Measurements from ENCODE around the gene SP5. TPM values are rescaled to one million over a fixed set of nuclear protein-coding genes. Genes with fewer than 3 reads are reported as not detected.
A peak's percentile ranks its signal among the peaks of the same experiment; 100 is the strongest.

Gene SP5
- total RNA-seq, 1 donor from 2014 or later: not detected

DNA sequence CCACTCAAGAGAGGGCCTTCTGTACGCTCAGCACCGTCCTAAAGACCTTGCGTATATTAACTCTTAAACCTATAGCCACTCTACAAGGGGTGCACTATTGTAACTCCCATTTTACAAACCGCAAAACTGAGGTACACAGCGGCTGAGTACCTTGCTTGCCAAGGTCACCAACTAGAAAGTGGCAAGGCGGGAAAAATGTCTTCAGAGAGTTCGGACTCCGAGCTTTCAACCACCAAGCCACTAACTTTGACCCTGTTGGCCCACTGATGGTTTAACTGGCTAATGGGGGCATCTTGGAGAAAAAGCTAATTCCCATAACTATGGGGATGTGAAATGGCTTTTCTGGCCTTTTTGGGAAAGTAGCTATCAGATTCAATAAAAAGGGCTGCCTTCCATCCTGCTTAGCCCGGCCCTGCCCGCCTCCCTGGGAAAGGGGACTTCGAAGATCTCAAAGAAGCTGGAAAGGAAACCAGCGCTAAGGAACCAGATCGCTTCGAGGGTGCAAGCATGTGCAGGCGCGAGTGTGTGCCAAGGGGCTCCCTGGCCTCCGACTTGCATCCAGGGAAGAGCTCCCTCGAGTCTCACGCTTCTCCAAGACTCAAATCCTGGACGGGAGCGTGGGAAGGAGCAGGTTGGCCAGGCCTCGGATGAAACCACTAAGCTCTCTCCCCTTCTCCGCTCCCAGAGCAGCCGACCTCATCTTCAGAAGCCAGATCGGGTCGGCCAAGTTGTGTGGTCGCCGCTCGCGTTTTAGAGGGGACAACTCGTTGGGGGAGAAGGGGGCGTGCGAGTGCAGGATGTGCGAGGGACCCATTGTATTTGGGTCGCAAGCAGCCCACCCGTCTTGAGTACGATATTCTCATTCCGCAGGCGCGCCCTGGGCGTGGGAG, 2.2 kb upstream of the SP5 start:
- FAIRE-seq: no peak
- H3K36me3 ChIP-seq (ENCODE audit: control insufficient read depth, insufficient read depth, low read length): no peaks in the 10 kb centered on the region
- H3K4me3 ChIP-seq (ENCODE audit: low read depth, low read length): no peak overlapping the region
- peaks cover 48% of the 10 kb centered on the region for H3K27me3 ChIP-seq (ENCODE audit: control insufficient read depth, insufficient read depth, low read length)
- TF ChIP-seq, protein P1, sequence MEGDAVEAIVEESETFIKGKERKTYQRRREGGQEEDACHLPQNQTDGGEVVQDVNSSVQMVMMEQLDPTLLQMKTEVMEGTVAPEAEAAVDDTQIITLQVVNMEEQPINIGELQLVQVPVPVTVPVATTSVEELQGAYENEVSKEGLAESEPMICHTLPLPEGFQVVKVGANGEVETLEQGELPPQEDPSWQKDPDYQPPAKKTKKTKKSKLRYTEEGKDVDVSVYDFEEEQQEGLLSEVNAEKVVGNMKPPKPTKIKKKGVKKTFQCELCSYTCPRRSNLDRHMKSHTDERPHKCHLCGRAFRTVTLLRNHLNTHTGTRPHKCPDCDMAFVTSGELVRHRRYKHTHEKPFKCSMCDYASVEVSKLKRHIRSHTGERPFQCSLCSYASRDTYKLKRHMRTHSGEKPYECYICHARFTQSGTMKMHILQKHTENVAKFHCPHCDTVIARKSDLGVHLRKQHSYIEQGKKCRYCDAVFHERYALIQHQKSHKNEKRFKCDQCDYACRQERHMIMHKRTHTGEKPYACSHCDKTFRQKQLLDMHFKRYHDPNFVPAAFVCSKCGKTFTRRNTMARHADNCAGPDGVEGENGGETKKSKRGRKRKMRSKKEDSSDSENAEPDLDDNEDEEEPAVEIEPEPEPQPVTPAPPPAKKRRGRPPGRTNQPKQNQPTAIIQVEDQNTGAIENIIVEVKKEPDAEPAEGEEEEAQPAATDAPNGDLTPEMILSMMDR (IDR thresholded peaks at IDR 0.05; ENCODE audit: insufficient read depth, low read length, severe bottlenecking): no peak
- DNase-seq (ENCODE audit: low read depth): no peak

DNA sequence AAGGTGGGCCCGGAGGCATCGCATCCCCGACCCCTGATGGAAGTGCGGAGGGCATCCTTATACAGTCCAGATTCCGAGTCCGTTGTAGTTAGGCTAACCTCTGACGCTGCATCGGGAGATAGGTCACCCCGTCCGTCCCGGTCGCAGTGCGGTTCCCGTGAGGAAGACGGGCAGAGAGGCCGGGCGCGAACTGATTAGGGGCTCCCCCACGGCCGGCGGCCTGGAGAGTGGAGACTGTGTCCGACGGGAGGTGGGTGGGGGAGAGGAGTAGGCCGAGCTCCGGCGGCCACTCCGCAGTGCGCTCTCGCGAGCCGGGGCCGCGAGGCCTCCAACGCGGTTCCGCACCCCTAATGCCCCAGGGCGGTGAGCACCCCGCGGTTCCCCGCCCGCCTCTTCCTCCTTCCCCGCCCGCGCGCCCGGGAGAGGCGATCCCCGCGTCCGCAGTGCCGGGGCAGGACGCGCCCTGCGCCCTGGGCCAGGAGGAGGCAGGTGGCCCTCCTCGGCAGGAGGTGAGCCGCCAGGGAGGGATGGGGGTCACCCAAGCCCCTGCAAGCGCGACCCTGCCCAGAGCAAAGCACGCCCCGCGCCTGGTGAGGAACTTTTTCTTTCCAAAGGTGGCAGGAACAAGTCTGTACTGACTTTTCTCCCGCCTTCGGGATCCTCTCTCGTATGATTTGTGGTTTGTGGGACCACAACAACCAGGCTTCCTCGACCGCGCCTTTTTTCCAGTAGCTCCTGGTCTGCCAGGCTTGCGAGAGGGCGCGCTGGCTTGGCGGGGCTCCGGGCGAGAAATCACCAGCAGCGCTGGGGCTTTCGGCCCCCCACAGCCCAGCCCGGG, 1.4 kb upstream of the SP5 start:
- Histone ChIP-seq H3K27me3 (ENCODE audit: control insufficient read depth, insufficient read depth, low read length) (peaks cover 52% of the 10 kb centered on the region), H3K36me3 (ENCODE audit: control insufficient read depth, insufficient read depth, low read length) (no peaks in the 10 kb centered on the region), H3K4me3 (ENCODE audit: low read depth, low read length) (no peak overlapping the region)
- TF ChIP-seq, protein P1 (IDR thresholded peaks at IDR 0.05; ENCODE audit: insufficient read depth, low read length, severe bottlenecking): no peak
- DNase-seq (ENCODE audit: low read depth): no peak
- no peak for FAIRE-seq

DNA sequence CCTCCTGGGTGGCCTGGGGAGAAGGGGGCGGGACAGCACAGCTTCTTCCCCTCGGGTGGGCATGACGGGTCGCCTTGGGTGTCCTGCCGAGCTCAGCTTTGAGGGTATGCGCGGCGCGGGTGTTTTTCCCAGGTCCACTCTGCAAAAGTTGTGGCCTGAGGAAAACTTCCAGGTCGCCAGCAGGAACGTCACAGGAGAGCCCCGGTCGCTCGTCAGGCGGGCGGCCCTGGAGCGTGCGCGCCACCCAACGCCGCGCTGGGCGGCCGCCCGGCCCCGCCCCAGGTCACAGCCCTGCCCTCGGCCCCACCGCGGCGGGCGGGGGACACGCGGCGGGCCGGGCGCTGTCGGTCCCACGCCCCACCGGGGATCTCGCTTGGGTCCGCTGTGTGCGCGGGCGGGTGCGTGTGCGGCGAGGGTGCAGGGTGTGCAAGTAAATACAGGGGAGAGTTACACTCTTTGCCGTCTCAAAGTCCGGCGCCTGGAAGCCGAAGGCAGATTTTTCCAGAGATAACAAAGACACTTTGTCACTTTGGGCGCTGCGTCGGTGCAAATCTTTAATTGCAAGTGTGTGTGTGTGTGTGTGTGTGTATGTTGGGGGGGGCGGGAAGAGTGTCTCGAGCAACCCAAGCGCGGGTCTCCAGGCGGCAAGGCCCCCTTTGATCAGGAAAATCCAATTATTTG, 616 bp upstream of the SP5 start:
- FAIRE-seq: no peak
- H3K27me3 ChIP-seq (ENCODE audit: control insufficient read depth, insufficient read depth, low read length): peaks cover 52% of the 10 kb centered on the region
- no peak for DNase-seq (ENCODE audit: low read depth)
- H3K4me3 ChIP-seq (ENCODE audit: low read depth, low read length): peak overlapping the region; percentile 24
- H3K36me3 ChIP-seq (ENCODE audit: control insufficient read depth, insufficient read depth, low read length): no peaks in the 10 kb centered on the region
- TF ChIP-seq, protein P1 (IDR thresholded peaks at IDR 0.05; ENCODE audit: insufficient read depth, low read length, severe bottlenecking): no peak

DNA sequence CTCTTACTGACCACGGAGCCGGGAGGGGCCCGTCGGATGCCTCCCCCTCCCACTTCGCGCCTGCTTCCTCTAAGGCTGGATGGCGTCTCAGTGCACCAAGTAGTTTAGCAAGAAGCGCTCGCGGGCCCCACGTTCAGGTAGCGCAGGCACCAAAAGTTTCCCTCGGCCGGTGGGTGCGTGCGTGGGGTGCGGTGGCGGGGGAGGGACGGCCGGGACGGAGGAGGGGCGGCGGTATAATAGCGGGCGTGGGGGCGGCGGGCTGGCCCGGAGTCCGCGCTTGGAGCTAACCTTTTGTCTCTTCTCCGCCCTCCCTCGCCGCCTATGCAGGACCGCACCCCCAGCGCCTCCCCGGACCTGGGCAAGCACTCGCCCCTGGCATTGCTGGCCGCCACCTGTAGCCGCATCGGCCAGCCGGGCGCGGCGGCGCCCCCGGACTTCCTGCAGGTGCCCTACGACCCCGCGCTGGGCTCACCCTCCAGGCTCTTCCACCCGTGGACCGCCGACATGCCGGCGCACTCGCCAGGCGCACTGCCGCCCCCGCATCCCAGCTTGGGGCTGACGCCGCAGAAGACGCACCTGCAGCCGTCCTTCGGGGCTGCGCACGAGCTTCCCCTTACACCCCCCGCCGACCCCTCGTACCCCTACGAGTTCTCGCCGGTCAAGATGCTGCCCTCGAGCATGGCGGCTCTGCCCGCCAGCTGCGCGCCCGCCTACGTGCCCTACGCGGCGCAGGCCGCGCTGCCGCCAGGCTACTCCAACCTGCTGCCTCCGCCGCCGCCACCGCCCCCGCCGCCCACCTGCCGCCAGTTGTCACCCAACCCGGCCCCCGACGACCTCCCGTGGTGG, 1.0 kb downstream of the SP5 start:
- H3K27me3 ChIP-seq (ENCODE audit: control insufficient read depth, insufficient read depth, low read length): peaks cover 52% of the 10 kb centered on the region
- DNase-seq (ENCODE audit: low read depth) (no peak), FAIRE-seq (no peak)
- no peaks in the 10 kb centered on the region for H3K36me3 ChIP-seq (ENCODE audit: control insufficient read depth, insufficient read depth, low read length)
- TF ChIP-seq, protein P1 (IDR thresholded peaks at IDR 0.05; ENCODE audit: insufficient read depth, low read length, severe bottlenecking): no peak
- no peak overlapping the region for H3K4me3 ChIP-seq (ENCODE audit: low read depth, low read length)

Data from bronchial epithelial cell (primary cell).